ENCODE data around the gene RPL7L1.
"Not testable (repeated sequence)": the region's sequence is repeated elsewhere in the genome, so short reads cannot be mapped to it uniquely, and the experiment has no call there.

RPL7L1 gene

GRCh38 chr6:42879372-42880239 is at the start of gene RPL7L1:
TSS of gene RPL7L1 (plus strand) at chr6:42879616. CDS start at chr6:42879911, 295 bp downstream.
- peak; percentile 32 to 98 (median 92) for DNase-seq

- no peak for DNase-seq
Measured at GRCh38 chr6:42831237-42831636, 48.2 kb upstream of the RPL7L1 start.

DNA sequence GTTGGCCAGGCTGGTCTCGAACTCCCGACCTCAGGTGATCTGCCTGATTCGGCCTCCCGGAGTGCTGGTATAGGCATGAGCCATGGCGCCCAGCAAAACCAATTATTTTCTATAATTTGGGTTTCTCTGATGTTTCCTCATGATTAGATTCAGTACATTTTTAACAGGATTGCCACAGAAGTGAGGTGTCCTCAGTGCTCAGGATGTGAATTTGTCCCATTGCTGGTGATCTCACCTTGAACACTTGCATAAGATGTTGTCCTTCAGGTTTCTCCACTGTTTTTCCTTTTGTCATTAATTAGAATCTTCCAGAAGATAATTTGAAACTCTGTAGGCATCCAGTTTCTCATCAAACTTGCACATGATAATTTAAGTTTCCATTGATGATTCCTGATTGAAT is 45.4 kb upstream of the RPL7L1 start:
- no peak for DNase-seq

DNA sequence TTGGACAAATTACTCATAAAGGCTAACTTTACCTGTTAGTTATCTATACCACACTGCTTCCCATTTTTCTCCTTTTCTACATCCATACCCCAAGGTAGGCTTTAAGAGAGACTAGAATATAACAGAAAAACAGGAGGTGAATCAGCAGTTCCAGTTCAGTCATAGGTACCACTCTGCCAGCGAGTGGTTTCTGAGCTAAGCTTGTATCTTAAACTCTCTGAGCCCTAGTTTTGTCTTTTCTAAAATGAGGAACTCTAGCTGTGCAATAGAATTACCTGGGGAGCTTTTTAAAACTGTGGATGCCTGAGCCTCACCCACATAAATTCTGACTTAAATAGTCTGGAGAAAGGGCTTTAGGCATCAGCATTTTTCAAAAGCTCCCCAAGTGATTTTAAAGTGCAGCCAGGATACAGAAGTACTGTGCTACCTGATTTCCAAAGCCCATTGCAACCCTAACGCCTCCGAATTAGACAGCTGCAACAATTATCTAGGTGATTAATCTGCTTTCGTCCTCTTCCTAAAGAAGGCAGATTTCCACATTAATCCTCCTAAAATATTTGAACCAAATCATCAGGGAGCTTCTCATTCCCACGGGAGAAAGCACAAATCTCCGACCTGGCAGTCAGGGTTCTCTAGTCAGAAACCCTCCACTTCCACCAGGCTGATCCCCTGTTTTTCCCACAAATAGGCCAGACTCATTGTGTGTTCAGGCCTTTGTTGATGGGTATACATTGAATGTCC is 37.4 kb upstream of the RPL7L1 start:
- no peak for DNase-seq

DNA sequence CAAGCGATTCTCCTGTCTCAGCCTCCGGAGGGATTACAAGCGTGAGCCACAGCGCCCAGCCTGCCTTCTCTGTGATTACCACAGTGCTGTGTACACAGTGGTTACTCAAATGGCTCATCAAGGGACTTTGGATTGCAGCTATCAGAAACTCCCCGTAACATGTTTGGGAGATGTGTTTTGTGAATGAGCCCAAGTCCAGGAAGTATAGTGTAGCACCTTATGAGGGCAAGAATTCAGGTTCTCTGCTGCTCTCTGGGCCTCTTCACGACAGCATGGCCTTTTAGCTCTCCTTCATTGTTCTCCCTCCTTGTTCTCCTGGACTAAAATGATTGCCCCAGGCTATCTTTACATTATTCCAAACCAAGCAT is 34.1 kb upstream of the RPL7L1 start:
- no peak for DNase-seq

DNA sequence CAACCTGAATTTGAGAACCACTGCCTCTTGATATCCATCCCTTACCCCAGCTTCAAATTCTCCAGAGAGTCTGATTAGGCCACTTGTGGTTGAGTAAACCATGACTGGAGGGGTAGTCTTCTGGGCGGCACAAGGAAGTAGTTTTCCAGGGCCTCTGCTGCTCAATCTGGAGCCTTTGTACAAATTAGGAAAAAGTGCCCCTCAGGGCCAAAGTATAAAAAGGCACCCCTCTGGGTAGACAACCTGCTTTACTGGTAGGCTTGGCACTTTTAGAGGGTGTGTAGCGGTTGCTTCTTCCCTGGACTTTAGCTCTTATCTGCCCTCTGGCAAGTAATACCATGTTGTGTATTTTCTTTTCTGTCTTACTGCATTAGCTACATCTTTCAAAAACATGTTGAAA is 32.9 kb upstream of the RPL7L1 start:
- DNase-seq: peak in 1 of 14 donors; percentile 46

- no peak for DNase-seq
Measured at GRCh38 chr6:42848700-42849099, 30.7 kb upstream of the RPL7L1 start.

DNA sequence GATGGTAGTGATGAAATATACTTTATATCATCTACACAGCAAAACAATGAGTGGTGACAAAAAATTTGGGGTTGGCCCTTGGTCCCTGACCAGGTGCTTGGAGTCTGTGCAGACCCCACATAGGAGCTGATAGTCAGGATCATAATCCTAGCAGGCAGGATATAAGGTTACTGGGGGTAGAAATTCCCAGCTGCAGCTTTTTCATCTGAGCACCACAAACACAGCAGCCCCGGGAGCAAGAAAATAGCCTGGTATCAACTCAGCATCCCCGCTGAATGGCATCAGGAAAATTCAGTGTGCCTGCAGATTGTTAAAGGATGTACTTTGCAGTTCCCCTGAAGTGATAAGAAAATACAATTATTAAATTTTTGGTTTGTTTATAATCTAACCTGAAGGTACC is 27.8 kb upstream of the RPL7L1 start:
- DNase-seq: no peak

DNA sequence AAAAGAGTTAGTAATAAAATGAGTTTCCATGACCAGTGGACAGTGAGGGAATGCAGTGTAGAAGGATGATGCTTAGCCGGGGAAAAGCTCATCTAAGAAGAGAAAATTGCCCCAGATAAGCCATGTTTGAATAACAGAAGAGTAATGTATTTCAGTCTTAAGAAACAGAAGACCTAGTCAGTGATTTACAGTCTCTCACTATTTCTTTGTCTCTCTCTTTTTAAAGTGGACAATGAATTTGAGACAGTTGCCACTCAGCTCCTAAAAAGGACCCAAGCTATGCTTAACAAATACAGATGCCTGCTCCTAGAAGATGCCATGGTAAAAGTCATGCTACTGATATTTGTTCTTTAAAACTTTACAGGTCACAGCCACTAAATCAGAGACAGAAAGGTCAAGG is 19.4 kb upstream of the RPL7L1 start:
- DNase-seq: no peak

DNA sequence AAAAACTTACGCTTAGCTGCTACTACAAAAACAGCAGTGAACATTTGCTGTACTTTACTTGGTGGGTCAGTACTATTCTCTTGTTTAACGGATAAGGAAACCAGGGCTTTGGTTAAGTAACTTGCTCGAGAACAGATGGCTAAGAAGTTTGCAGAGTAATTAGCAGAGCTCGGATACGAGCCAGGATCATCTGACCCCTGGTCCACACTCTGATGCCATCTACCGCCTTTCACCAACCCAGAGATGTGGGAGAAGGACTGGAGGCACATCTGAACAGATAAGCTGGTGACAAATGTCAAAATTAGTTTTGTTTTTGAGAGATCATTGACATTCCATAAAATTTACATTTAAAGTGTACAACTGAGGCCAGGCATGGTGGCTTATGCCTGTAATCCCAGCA is 18.9 kb upstream of the RPL7L1 start:
- no peak for DNase-seq

GRCh38 chr6:42864602-42865001 is 14.8 kb upstream of the RPL7L1 start:
- peak in 3 of 14 donors; percentile 1 to 21 (median 11) for DNase-seq

GRCh38 chr6:42870145-42870936 is 9.1 kb upstream of the RPL7L1 start:
- DNase-seq: no peak

GRCh38 chr6:42871711-42872110 is 7.7 kb upstream of the RPL7L1 start:
- DNase-seq: no peak

- DNase-seq: no peak
Measured at GRCh38 chr6:42873313-42873712, 6.1 kb upstream of the RPL7L1 start.

DNA sequence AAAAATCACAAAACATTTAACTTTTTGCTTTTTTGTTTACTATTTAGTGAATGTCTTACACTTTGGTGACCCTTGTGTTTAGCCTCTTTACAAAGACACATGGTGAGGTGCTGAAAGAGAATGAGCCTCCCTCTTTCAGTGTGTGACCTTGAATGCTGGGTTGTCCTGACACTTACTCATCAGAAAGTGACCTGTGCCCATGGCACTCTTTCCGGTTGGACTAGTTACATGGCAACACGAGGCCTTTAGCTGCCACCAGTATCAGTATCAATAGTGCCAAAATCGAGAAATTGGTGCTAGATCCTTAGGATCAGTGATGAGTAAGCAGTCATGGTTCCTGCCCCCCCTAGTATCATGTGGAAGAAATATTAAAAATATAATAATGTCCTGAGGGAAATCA is 1.7 kb upstream of the RPL7L1 start:
- DNase-seq: no peak

- DNase-seq: not testable (repeated sequence)
Measured at GRCh38 chr6:42880240-42880817, 913 bp downstream of the RPL7L1 start.

- DNase-seq: not testable (repeated sequence)
Measured at GRCh38 chr6:42880871-42881270, 1.5 kb downstream of the RPL7L1 start.

- no peak for DNase-seq
Measured at GRCh38 chr6:42885702-42886101, 6.3 kb downstream of the RPL7L1 start.

- not testable (repeated sequence) for DNase-seq
Measured at GRCh38 chr6:42888201-42888600, 8.8 kb downstream of the RPL7L1 start.

DNA sequence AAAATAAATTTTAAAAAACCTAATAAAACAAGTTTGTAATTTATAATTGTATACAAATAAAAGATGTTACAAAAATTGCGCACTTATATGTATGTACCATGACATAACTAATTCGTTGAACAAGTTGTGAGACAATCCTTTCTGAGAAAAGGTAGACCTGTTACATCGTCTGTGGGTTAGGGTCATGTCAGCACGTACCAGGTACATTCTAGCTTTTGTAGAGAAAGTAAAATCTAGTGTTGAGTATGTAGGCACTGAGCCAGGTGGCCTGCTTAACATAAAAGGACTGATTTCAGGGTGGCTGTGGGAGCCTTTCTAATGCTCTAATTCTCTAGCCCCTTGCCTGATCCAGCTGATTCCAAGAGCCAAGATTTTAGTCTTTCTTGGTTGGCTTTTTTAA is 10.4 kb downstream of the RPL7L1 start:
- DNase-seq: no peak

- DNase-seq: peak; percentile 50 to 94 (median 86)
Measured at GRCh38 chr6:42890311-42891198, 11.1 kb downstream of the RPL7L1 start.
